MM.1S (cell line): Measurements from ENCODE around the gene PAK2.

Source experiments
- EZH2 ChIP-seq: fragments of 300-600 bp; sonication (generic); optimal IDR thresholded peaks from 2 replicates; pipeline ENCODE3; 2017; ENCODE audit warnings: low read depth, mild to moderate bottlenecking, antibody characterized with exemption, low read length, mixed read lengths
- EZH2phosphoT487 ChIP-seq: fragments of 300-600 bp; sonication (generic); IDR thresholded peaks from 2 replicates; pipeline ENCODE4 v1.6.1; 2018; ENCODE audit warnings: antibody characterized with exemption, low read length
- TF ChIP-seq, protein P1 (sequence below): fragments of 300-600 bp; sonication (generic); IDR thresholded peaks from 2 replicates; pipeline ENCODE4 v1.5.1; 2016; ENCODE audit warnings: antibody characterized with exemption, low read length, mixed read lengths

DNA sequence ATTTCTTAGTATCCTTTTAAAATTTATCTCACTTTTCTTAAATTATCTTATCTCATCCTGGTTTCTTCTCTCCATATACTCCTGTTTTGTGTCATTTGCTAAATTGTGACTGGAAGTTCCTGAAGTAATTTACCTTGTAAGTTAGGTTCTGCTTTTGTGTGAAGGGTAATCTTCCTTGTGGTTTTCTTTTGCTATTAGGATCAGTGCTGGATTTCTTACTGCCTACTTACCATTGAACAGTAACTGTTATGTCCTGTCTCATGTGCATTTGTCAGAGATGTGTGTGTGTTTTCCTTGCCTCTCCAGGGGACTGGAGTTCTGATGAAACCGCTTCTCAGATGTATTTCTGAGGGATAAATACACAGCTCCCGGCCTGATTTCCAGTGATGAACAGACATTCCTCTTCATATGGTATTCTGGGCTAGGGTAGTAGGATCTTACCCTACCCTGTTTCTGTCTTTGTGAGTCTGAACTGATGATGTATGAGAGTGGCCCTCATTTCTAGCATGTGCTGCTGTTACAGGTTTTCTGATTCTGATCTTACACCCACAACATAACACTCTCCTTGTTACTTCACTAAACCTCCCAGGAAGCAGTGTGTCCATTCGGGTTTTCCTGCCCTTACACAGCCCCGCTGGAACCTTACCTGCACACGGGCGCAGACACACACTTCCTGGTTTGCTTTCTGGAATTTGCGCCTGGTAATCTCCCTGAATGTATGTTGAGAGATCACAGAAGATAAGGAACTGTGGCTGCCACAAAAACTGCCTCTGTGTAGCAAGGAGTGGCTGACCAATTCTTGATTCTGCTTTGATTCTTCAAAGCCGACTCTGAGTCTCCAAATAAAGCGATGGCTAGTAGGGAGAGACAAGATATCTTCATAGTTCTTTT, 14.7 kb downstream of the PAK2 start:
- TF ChIP-seq, protein P1, sequence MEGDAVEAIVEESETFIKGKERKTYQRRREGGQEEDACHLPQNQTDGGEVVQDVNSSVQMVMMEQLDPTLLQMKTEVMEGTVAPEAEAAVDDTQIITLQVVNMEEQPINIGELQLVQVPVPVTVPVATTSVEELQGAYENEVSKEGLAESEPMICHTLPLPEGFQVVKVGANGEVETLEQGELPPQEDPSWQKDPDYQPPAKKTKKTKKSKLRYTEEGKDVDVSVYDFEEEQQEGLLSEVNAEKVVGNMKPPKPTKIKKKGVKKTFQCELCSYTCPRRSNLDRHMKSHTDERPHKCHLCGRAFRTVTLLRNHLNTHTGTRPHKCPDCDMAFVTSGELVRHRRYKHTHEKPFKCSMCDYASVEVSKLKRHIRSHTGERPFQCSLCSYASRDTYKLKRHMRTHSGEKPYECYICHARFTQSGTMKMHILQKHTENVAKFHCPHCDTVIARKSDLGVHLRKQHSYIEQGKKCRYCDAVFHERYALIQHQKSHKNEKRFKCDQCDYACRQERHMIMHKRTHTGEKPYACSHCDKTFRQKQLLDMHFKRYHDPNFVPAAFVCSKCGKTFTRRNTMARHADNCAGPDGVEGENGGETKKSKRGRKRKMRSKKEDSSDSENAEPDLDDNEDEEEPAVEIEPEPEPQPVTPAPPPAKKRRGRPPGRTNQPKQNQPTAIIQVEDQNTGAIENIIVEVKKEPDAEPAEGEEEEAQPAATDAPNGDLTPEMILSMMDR = no peak
- TF ChIP-seq EZH2 (no peak), EZH2phosphoT487 (no peak)
